ENCODE data around the gene ADAM22.

ADAM22 gene

DNA sequence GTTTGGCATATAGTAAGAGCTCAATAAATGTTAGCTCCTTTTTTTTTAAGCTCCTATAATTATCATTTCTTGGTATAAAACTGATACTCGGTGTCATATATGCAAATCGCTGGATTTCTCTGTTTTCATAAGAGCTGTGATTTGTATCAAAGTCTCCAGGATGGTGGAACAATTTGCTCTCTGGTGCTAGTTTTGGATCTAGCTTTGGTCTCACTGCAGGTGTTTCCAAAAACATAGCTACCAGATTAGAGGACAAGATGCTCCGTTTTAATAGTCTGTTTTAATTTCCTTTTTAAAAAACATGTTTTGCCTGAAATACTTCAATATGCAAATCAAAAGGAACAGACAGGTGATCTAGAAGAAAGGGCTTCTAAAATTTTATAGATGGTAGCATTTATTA is 25.3 kb downstream of the ADAM22 start:
- DNase-seq (ENCODE audit: low read depth), result no peak

DNA sequence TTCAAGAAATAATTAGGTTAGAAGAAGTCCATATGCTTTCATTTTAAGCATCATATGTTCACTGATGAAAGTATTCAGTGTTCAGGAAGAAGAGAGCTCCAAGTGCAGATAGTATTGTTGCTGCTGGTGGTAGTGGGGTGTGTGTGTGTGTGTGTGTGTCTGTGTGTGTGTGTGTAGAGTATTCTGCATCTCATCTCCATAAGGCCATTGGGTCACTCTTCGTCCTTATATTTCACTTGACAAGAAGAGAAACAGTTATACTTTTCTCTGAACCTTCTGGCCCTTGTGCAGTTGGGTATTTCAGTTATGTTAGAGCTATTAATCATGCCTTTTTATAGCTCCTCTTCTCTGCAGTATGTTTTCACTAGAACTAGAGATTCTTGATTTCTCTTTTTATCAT is 26.2 kb downstream of the ADAM22 start:
- DNase-seq (ENCODE audit: low read depth), result no peak

DNA sequence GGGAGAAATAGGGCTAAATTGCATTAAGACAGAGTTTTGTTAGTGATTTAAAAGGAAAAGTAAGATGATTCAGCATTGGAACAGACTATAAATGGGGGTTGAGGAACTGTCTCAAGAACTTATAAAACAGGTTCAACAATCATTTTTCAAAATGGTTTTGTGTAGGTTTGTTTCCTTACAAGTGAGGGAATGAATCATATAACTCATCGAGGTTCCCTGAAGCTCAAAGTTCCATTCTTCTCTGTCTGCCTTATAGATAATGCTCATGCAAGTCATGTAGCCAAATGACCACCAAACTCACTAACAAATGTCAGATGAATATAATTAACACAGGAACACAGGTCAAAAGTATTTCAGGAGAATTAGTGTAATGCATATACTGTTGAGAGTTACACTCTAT is 27.7 kb downstream of the ADAM22 start:
- DNase-seq (ENCODE audit: low read depth), result no peak

DNA sequence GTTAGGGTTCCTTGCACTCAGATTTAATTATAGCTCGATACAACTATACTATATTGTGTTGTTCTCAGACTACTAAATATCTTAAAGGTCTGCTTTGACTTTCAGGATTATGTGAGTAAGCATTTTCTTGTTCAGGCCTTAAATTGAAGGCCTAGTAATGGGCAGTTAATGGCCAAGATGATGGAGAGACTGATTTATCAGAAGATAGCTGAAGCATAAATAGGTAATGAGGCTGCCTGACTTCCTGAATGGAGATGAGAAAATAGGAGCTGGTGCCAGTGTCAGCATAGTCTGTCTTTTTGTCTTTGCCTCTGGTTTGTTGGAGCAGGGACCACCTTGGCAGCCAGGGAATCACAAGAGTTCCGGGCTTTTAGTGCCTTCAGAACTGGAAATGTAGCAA is 32.2 kb downstream of the ADAM22 start:
- no peak for DNase-seq (ENCODE audit: low read depth)

DNA sequence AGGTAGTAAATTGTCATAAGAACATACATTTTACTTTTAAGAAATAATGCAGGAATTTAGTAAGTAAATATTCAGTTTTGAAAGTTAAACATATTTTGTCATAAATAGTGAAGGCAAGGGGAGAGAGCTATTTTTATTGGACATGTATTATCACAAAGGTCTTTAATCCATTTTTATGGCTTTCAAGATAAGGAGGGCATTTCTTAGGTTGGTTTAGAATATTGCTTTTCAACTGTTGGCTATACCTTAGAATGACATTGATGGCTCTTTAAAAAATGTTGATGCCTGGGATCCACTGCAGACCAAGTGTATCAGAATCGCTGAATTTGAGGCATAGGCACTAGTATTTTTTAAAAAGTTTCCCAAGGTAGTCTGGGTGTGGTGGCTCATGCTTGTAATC is 34.0 kb downstream of the ADAM22 start:
- DNase-seq (ENCODE audit: low read depth), result no peak

DNA sequence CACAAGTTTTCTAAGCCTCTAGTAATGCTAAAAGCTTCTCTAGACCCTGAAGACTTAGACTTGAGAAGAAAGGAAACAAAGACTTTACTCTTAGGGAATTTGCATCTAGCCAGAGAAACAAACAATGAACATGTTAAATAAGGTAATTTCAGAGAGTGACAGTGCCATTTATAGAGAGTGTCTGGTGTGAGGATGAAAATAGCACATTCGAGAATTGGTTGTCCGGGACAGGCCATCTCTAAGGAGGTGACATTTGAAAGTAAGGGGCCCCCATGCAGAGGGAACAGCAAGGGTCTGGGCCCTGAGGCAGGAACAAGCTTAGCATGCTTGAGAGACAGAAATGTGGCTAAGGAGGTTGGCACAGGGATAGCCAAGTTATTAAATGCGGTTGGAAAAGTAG is 48.1 kb downstream of the ADAM22 start:
- no peak for DNase-seq (ENCODE audit: low read depth)

DNA sequence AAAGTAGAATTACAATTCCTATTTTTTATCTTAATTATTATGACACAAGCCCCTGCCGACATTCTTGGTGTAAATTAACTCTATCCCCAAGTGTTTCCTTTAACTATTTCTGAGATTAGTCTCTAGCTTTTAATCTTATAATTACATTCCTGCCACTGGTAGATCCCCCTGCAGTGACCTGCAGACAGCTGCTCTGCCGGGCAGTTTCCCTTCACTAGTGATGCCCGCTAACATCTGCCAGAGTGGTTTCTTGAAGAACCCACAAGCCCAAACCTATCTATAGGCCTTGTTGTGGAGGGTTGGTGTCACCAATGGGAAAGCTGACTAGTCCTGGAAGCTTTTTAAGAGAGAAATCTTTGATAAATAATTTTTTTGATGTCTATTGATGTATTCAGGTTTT is 50.0 kb downstream of the ADAM22 start:
- no peak for DNase-seq (ENCODE audit: low read depth)

DNA sequence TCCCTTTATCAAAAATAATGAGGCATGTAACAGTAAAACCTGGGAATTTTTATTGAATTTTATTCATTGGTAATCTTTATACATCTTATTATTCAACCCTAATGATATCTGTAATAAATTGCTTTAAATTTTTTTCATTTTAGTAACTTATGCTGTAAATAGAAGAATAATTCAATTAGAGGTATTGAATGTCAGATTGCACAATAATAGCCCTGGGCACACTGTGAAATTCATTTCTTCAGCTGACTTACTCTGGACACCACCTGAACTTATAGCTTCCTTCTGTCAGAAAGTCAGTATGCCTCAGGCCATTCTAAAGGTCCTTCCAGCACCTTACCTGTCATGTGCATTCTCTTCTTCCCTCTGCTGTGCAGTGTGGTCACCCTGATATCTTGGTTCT is 59.2 kb downstream of the ADAM22 start:
- no peak for DNase-seq (ENCODE audit: low read depth)

DNA sequence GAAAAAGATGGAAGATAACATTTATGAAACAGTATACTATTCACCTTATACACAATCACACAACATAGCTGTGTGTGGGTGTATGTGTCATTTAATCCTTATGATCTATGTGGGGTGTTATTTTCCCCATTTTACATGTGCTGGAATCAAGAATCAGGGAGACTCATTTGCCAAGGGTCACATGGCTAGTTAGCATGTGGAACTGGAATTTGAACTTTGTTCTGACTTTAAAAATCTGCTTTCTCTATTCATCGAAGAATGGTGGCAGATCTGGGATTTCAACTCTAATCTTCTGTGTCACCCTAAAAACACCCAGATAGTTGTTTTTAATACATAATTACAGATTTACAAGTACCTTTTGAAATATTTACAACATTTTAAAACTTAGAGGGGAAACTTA is 65.2 kb downstream of the ADAM22 start:
- no peak for DNase-seq (ENCODE audit: low read depth)

DNA sequence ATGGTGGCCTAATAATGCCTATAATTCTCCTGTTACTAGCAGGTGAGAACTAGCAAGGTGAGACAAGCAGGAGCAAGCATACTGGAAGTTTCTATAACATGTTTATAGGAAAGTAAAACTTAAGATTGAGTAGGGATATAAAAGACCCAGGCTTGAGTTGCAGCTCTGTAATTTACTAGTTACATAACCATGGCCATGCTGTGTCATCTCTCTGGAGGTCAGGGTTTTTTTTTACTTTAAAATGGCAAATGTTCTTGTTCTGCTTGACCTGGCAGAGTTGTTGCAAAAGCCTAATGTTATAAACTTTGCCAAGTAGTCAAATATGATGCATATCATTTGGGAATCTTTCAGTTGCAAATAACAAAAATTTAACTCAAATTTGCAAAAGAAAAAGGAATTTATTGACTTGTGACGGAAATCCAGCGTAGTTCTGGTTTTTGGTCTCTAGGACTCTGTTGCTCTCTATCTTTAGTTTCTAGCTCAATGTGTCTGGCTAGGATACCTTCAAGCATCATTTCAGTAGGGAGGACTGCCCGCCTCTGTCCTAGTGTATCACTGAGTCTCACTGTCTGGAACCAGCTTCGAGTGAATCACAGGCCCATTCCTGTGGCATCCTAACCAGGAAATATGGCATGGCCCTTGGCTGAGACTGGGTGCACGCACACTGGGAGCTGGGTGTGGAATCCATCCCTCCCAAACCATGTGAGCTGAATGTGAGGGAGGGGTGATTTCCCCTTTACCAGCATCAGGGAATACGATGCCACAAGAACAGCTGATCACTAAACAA is 67.9 kb downstream of the ADAM22 start:
- DNase-seq (ENCODE audit: low read depth), result no peak

DNA sequence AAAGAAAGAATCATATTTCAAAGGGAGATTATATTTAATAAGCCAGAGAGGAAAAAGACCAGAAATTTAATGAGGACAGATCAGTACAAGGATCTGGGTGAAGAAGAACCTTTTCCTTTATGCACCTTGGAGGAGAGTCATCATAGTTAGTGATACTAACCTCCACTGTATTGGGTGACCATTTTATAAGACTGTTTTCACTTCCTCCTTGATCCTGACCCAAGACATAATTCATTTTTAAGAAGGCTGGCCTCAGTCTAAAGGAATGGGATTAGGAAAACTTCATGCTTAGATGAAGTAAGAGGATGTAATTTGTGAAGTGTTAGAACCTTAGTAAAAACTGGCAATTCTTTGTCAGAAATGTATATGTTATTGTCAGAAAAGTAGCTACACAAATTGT is 68.6 kb downstream of the ADAM22 start:
- no peak for DNase-seq (ENCODE audit: low read depth)

DNA sequence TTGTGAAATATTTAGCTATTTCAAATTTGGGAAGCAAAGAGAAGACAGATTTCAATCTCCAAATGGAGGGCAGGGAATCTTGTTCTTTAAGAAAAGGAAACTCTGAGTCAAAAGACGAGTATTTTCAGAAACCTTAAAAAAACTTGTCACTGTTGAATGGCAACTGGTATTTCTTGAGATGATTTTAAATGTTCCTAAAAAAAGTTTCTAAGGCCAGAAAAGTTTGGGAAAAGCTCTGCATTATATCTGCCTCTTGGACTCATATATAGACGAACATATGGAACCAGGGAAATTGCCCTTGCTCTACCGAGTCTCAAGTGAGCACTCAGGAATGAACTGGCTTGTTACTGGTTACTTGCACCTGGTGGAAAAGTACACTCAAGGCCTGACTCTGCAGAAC is 69.5 kb downstream of the ADAM22 start:
- DNase-seq (ENCODE audit: low read depth), result no peak

DNA sequence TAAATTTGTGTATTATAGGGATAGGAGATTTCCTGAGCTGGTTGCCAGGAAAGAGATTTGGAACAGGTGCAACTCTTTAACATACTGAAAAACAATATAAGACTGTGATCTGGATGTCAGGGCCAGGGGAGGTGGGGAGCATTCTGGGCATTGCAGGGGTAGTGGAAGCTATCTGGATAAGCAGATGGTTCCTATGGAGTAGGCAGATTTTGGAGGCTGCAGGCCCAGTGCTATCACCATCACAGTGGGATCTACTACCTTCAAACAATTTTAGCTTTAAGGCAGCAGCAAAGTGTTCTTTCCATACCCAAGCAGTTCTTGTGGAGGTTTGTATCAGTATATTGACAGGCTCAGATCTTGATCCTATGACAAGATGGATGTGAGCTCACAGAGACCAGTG is 71.1 kb downstream of the ADAM22 start:
- DNase-seq (ENCODE audit: low read depth), result no peak

DNA sequence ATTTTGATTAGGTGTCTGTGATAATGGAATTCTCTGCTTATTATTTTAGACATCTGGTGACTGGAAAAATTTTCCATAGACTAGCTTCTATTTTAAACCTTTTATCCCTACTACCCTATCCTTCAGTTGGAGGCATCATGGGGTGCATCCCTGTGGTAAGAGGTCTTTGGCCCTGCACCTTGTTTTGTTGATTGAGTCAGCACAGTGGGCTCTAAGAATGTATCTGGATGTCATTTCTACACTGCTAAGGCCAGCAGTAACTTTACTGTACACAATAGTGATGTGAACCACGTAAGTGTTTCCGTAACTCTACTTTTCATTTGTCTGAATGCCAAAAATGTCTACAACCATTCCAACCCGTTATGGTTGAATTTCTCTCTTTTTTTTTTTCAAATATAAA is 75.6 kb downstream of the ADAM22 start:
- no peak for DNase-seq (ENCODE audit: low read depth)

DNA sequence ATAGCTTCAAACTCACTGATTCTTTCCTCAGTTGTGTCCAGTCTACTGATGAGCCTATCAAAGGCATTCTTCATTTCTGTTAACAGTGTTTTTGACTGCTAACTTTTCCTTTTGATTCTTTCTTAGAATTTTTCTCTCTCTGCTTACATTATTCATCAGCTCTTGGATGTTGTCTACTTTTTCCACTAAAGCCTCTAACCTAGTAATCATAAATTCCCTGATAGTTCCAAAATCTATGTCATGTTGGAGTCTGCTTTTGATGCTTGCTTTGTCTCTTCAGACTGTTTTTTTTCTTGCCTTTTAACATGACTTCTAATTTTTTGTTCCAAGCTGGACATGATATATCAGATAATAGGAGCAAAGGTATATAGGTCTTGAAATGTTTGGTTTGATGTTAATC is 78.0 kb downstream of the ADAM22 start:
- DNase-seq (ENCODE audit: low read depth), result no peak

DNA sequence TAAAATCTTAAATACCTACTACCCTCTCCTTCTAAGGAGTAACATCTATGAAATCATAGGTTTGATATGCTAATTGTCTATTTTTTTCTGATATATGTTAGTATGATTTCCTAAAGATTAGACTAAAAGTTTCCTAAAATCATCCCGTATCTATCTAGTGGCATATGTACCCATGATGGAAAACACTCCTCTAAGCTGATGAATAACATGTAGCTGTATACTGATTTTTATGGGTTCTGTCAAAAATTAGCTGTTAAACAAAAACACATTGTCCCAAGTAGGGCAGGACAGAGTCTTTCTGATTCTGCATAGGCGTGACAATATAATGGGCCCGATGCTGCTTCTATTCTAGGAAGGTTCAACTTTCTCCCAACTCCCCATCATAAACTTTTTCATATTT is 79.9 kb downstream of the ADAM22 start:
- no peak for DNase-seq (ENCODE audit: low read depth)

DNA sequence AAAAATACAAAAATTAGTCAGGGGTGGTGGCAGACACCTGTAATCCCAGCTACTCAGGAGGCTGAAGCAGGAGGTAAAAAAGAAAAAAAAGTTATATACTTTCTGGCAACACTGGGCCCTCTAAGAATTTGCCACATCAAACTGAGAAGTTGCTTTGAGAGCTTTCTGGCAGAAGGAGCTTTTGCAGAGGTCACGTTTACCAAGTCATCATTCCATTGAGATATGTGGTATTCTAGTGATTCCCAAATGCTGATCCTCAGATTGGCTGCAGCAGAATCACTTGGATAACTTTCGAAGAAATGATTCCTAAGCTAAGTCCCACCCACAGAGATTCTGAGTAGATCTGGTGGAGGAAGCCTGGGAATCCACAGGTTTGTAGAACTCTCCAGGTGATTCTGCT is 80.5 kb downstream of the ADAM22 start:
- DNase-seq (ENCODE audit: low read depth), result no peak

DNA sequence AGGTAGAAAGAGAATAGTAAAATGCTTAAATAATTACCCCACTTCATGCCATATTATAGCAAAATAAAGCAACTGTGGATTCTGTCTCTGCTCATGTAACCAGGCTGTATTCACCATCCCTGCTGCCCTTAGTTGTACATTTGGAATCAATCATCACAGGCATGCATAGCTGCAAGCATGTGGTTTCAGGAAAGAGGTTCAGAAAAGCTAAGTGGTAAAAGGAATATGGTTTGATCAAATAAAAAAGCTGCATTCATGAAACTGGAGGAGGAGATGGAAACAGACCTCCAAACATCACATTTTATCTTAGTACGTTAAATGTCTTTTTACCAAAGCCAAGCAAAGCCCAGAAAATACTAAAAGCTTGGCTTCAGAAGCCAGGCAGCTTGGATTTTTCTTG is 81.3 kb downstream of the ADAM22 start:
- DNase-seq (ENCODE audit: low read depth), result no peak

DNA sequence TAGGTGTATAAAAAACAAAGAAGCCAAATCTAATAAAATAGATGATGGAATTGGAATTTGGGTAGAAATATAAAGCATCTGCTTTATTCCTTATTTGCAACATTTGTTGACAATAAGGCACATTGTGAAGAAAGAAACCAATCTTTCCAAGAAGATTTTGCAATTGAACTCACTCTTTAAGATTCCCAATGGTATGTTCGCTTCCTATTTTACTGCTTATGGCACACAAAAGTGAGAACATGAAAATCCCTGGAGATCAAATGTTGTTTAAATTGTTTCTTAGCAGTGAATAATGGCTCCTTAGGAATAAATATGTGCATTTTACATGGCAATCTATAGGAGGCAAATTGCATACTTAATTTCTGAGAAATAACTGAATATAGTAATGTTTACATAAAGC is 84.5 kb downstream of the ADAM22 start:
- no peak for DNase-seq (ENCODE audit: low read depth)

DNA sequence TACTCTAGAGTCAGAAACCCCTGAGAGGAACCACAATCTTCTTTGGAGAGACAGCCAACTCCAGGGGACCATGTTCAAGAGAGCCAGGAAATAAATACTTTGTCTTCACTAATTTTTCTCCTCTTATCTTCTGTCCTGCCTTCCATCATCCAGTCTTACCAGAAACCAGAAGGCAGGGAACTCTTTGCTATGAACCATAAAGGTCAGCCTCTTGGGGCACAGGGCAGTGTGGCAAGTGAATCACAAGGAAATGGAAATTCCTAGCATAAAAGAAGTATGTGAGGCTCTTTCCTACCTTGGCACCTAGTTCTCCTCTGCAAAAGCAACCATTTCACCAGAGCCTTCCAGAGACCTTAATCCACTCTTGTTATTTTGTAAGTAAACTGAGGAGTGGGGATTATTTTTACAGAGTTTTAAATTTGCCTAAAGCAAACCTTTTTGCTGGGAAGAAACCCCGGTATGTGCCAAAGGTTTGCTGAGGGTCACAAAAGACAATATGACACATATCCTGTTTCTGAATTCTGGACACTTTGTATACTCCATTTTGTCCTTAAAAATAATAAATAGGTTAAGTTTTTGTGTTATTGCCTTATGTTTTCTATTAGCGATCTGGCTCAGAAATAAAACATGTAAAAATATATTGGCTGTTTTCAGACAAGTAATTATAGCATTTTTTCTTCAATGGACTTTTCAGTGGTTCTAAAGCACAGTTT is 87.1 kb downstream of the ADAM22 start:
- peak; percentile 2 for DNase-seq (ENCODE audit: low read depth)

DNA sequence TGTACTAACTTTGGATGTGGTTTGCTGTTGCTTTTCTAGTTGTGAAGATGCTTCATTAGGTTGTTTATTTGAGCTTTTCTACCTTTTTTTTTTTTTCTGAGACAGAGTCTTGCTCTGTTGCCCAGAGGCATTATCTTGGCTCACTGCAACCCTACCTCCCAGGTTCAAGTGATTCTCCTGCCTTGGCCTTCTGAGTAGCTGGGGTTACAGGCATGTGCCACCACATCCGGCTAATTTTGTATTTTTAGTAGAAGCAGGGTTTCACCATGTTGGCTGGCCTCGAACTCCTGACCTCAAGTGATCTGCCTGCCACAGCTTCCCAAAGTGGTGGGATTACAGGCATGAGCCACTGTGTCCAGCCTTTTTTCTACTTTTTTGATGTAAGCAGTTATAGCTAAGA is 93.7 kb downstream of the ADAM22 start:
- DNase-seq (ENCODE audit: low read depth), result no peak

DNA sequence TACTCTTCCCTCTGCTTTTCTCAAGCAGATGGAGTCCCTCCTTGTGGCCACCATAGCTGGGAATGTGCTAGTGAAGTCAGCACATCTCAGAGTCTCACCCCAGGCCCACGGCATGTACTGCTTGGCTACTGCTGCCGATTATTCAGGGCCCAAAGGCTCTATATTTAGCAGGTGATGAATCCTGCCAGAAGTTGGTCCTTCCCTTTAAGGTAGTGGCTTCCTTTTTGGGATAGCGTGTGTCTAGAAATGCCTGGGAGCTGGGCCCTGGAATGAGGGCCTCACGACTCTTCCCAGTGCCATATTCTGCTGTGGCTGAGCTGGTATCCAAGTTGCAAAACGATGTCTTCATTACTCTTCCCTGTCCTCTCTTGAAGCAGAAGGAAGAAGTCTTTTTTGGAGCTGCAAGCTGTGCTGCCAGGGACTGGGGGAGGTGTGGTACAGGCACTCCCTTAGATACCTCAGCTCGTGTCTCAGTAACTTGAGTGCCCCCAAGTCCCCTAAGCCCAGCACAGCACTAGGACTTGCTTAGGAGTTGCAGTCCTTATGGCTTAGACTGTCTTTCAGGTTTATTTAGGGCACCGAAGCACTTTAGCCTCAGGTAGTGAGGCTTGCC is 100.1 kb downstream of the ADAM22 start:
- DNase-seq (ENCODE audit: low read depth), result no peak

DNA sequence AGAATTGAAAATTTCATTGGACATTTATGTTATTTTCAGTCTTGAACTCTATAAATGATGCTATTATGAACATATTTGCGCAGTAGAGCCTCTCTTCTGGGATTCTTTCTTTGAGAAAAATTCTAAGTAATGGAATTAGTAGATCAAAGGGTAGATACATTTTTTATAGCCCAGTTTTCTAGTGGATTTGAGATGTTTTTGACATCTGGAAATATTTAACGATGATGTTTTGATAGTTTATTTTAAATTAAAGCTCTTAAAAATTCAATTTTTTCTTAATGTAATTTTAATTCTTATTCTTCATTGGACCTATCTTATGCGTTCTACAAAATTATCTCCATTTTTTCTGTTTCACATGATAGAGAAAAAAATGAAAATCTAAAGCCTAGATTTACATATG is 103.0 kb downstream of the ADAM22 start:
- no peak for DNase-seq (ENCODE audit: low read depth)

DNA sequence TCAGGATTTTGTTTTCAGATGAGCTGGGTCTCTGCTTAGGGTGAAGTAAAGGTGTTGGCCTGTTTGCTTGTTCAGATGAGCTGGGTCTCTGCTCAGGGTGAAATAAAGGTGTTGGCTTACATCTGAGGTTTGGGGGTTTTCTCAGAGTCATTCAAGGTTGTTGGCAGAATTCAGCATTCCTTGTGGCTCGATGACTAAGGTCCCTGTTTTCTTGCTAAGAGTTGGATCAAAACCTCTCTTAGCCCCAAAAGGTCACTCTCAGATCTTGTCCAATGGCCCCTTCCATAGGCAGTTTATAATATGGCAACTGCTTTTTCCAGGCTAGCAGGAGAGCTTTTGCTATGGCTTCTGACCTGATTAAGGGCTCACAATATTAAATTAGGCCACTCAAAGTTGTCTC is 106.6 kb downstream of the ADAM22 start:
- DNase-seq (ENCODE audit: low read depth), result peak; percentile 47
